HG02642 (cell line): ENCODE data around the gene BMF.

Experiments used
- ATAC-seq: cut with Tn5 transposase; IDR thresholded peaks from one replicate; pipeline ENCODE4 v1.9.1; 2021; ENCODE audit warnings: mild to moderate bottlenecking; ENCODE audit not compliant: unreplicated experiment, poor library complexity

The BMF gene

GRCh38 chr15:40052604-40053003 lies 56.1 kb downstream of the BMF start:
- ATAC-seq: no peak

GRCh38 chr15:40051616-40052415 lies 56.9 kb downstream of the BMF start:
- no peak for ATAC-seq

- no peak for ATAC-seq
Measured at GRCh38 chr15:40050788-40051470, 57.8 kb downstream of the BMF start.

GRCh38 chr15:40048926-40049475 lies 59.7 kb downstream of the BMF start:
- no peak for ATAC-seq

- ATAC-seq: no peak
Measured at GRCh38 chr15:40048211-40048792, 60.4 kb downstream of the BMF start.

- peak; percentile 56 for ATAC-seq
Measured at GRCh38 chr15:40047415-40048210, 61.1 kb downstream of the BMF start.

- ATAC-seq: no peak
Measured at GRCh38 chr15:40046721-40047414, 61.8 kb downstream of the BMF start.

GRCh38 chr15:40045572-40046217 lies 63.0 kb downstream of the BMF start:
- ATAC-seq: peak; percentile 18

- ATAC-seq: peak; percentile 77
Measured at GRCh38 chr15:40044717-40045571, 63.7 kb downstream of the BMF start.

GRCh38 chr15:40043927-40044716 lies 64.6 kb downstream of the BMF start:
- ATAC-seq: no peak

GRCh38 chr15:40042791-40043320 lies 65.8 kb downstream of the BMF start:
- no peak for ATAC-seq

GRCh38 chr15:40040770-40041169 lies 67.9 kb downstream of the BMF start:
- ATAC-seq: no peak

- no peak for ATAC-seq
Measured at GRCh38 chr15:40040293-40040635, 68.4 kb downstream of the BMF start.

GRCh38 chr15:40038638-40039543 lies 69.8 kb downstream of the BMF start, which contains the start of gene SRP14:
TSS of gene SRP14 (minus strand) at chr15:40039181. CDS start at chr15:40039116, 65 bp downstream.
- ATAC-seq: peak; percentile 94

- ATAC-seq: no peak
Measured at GRCh38 chr15:40038275-40038637, 70.4 kb downstream of the BMF start.
